Activated CD4-positive, alpha-beta T cell treated with anti-CD3 and anti-CD28 coated beads for 4 hours (primary cell): ENCODE measurements around the gene ASGR1.
"Not testable (repeated sequence)": the region's sequence is repeated elsewhere in the genome, so short reads cannot be mapped to it uniquely, and the experiment has no call there.

Source experiments
- DNase-seq, 2 donors: peaks; one replicate each; pipeline ENCODE4 v3.0.0-alpha.2; 2020

Gene ASGR1

DNA sequence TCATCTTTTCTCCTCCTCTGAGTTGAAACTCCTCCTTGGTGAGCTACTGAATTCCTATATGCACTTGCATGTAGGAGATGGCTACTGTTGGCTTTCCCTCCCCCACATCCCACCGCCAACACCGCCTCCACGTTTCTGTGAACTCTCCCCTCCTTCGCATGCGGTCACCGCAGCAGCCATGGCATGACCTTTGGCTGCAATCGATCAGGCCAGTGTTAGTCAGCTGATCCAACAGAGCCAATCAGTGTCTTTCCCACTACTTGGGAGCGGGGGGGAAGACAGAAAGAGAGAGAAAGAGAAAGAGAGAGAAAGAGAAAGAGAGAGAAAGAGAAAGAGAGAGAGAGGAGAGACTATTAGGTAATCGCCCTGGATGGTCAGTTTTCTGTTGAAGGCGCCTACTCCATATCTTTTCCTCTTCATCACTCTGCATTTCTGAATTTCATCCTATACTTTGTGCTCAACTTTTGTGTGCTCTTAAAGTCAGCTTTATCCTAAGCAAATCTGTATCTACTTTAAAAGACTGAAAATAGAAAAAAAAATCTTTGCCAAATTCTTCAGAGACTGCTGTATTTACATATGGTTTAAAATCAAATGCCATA lies 22.7 kb downstream of the ASGR1 start:
- DNase-seq = no peak

GRCh38 chr17:7147772-7148171 lies 31.4 kb downstream of the ASGR1 start:
- DNase-seq = no peak

DNA sequence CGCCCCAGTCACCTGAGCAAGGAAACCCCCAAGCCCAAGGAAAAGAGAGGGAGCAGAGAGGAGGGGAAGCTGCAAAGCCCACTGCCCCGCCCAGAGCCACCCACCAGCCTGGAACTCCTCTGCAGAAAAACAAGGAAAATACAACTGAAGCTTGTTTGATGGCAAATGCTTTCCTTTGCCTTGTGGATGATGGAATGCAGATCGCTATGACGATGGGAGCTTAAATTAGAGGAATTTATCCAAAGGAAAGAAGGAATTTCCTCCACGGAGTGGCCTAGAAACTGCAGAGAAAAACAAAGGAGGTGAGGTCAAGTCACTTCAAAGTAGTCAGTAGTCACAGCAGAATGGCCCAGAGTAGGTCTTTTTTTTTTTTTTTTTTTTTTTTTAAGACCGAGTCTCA lies 33.1 kb downstream of the ASGR1 start:
- DNase-seq = no peak

DNA sequence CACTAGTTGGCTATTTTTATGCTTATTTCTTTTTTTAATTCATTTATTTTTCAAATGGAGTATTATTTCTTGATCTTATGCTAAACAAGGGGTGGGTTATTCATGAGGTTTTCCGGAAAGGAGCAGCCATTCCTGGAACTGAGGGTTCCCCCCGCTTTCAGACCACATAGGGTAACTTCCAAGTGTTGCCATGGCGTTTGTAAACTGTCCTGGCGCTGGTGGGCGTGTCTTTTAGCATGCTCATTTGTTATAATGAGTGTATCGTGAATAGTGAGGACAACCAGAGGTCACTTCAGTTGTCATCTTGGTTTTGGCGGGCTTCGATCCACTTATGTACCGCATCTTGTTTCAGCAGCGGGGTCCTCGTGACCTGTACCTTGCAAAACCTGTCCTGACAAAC lies 35.0 kb downstream of the ASGR1 start:
- DNase-seq = no peak

- DNase-seq = no peak
These were observed 37.3 kb downstream of the ASGR1 start for GRCh38 chr17:7141824-7142223.

DNA sequence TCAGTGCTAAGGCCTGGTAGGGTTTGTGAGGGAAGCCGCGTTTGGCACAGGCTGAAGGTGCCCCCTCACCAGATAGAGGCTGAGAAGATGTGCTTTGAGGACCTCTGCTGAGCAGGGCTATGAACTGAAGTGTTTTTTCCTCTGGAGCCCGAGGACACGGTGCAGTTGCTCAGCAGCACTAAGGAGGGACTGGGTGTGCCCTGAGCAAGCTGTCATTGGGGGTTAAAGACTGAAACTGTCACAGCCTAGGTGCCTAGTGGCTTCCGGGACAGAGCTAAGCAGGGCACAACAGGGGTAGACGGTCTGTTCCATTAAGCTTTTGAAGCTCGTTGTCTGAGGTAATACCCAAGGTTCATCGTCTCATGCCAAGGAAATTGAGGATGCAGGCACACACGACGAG lies 39.8 kb downstream of the ASGR1 start:
- no peak for DNase-seq

DNA sequence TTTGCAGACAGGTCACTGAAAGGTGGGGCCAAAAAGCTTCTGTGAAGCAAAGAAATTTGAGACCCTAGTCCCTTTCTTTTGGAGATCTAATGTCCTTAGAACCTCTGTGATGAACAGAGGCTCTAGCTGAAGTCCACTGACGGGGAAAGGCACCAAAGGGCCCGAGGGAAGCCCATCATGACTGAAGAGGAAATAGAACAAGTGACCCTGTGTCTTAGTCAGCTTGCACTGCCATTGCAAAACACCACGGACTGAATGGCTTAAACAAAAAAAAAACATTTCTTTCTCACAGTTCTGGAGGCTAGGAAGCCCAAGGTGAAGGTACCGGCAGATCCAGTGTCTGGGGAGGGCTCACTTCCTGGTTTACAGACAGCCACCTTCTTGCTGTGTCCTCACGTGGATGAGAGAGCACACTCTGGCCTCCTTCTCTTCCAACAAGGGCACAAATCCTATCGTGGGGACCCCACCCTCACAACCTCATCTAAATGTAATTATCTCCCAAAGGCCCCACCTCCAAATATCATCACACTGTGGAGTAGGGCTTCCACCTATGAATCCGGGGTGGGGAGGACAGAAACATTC lies 40.3 kb downstream of the ASGR1 start:
- no peak for DNase-seq

- no peak for DNase-seq
These were observed 41.8 kb downstream of the ASGR1 start for GRCh38 chr17:7137171-7137943.

- peak; percentile 73 to 83 for DNase-seq
These were observed 42.8 kb downstream of the ASGR1 start for GRCh38 chr17:7136266-7136877.

DNA sequence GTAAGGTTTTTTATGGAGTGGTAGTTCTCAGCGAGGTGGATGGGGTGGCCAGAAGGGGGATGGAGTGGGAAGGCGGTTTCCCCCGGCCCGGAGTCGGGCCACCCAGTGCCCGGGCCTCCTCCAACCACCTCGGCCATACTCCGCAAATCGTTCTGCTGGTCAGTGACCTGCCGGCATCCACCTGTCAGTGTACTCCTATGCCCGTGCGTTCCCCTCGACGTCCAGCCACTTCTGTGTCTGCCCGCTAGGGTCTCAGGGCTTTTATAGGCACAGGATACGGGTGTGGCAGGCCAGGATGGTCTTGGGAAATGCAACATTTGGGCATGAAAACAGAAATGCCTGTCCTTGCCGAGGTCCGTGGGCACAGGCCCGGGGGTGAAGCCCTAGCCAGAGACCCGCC lies 45.3 kb downstream of the ASGR1 start:
- DNase-seq = no peak

DNA sequence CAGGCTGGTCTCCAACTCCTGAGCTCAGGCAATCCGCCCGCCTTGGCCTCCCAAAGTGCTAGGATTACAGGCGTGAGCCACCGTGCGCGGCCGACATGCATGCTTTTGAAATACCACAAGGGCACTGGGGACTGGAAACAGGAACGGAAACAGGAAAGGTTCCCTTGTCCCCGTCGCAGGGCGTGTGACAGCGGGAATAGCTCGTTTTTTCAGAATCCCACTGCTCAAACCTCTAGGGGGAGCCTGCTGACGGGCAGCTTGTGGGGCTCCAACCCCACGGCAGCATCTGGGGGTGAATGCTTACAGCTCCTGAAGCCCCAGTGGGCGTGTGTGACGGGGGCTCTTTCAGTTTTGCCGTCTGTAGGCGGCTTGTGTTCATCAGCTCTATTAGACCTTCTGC lies 45.7 kb downstream of the ASGR1 start:
- peak; percentile 53 to 54 for DNase-seq

DNA sequence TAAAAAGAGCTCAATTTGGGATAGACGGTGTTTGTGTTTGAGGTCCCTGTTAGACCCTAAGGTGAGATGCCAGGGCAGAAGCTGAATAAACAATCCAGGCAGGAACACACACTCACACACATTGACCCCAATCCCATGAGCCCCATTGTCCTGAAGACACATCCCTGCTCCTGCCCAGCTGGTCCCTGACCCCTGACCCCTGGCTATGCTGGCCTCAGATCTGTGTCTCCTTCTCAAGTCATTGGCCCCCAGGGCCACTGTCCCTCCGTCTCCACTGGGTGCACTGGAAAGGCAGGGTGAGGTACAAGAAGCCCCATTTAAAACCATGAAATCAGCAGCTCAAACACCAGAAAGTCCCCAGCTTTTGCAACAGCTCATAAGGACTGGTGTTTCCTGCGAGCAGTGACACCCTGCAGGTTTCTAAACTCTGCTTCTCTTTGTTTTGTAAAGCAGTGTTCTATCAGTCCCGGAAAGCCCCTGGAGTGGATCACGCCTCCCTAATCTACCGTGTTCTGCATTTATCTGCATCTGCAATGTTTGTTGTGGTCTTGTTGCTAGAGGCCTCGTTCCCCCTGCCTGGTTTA lies 46.6 kb downstream of the ASGR1 start:
- peak; percentile 44 to 57 for DNase-seq

DNA sequence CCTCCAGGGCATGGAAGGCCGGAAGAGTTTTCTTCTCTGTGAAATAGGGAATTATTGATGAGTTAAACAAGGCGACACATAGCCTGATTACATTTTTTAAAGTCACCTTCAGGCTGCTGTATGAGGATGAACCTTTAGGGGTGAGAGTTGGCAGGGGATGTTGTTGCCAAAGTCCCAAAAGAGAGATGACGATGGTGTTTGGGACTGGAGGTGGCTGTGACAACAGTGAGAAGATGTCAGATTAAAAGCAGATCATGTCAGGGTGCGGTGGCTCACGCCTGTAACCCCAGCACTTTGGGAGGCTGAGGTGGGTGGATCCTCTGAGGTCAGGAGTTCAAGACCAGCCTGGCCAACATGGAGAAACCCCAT lies 47.8 kb downstream of the ASGR1 start:
- DNase-seq = no peak

DNA sequence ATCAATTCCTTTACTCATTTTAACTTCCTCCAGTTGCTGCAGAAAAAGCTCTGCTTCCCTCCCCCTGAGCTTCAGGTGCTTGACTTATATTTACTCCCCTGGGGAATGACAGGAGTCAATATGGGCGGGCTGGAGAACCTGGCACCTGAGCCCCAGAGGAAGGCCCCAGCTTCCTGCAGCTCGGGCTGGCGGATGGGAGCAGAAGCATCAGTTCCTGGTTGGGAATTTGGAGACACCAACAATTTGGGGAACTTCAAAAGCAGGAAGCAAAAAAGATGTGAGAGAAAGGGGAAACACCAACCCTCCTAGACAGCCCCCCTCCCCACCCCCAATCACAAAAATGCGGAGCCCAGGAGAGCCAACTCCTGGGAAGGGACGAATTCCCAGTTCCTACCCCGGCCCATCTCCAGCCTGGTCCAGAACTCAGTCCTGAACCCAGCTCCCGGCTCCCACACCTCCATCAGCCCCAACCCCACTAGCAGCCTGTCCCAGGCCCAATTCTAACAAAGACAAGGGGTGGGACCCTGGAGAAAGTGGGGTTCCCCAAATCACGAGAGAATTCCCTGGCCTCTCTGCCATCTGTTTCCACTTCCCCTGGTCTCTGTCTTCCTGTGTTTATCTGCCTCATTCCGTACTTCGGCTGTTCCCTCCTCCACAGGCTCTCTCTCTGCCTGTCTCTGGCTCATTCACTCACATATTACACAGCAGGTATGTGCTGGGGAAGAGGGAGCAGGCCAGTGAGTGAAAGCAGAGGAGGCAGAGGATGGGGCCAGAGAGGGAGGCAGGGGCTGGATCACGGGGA lies 48.3 kb downstream of the ASGR1 start:
- DNase-seq = no peak

DNA sequence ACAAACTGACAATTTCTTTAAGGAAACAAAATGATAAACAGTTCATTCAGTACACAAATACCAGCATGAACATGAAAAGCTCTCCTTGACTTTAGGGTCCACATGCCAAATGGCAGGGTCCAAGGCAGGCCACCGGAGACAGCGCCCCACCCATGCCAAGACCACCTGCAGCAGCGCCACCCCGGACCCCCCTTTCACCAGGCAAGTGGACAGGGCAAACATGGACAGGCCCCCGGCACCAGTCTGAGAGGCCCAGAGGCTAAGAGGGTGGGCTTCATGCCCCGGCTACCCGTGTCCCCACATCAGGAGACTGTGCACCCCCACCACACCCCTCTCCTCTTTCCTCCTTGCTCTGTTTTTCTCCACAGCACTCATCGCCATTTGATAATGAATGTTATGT lies 49.9 kb downstream of the ASGR1 start:
- DNase-seq = no peak

DNA sequence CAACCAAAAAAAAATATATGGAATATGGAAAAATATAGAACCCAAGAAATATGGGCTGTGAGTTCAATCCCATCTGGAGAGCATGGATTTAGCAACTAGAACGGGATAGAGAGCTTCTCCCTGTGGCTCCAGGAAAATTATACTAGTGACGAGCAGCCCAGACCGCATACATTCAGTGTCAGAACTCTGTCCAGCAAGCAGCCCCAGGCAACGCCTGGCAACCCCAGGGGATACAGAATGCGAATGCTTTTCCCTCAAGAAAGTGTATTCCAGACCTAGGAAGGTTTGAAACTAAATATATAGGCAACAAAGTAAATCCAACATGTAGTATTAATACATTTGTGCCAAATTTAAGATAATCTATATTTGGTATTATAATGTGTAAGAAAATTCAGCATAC lies 51.0 kb downstream of the ASGR1 start:
- DNase-seq = no peak

DNA sequence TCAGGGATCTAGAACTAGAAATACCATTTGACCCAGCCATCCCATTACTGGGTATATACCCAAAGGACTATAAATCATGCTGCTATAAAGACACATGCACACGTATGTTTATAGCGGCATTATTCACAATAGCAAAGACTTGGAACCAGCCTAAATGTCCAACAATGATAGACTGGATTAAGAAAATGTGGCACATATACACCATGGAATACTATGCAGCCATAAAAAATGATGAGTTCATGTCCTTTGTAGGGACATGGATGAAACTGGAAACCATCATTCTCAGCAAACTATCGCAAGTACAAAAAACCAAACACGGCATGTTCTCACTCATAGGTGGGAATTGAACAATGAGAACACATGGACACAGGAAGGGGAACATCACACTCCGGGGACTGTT lies 51.7 kb downstream of the ASGR1 start:
- not testable (repeated sequence) for DNase-seq

DNA sequence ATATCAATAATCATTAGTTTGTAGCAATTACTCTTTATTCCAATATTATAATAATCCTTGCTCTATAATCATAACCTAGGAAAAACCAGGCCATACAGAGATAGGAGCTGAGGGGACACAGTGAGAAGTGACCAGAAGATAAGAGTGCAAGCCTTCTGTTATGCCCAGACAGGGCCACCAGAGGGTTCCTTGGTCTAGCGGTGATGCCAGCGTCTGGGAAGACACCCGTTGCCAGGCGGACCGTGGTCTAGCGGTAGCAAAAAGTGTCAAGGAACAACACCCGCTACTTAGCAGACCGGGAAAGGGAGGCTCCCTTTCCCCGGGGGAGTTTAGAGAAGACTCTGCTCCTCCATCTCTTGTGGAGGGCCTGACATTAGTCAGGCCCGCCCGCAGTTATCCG lies 52.8 kb downstream of the ASGR1 start:
- not testable (repeated sequence) for DNase-seq

DNA sequence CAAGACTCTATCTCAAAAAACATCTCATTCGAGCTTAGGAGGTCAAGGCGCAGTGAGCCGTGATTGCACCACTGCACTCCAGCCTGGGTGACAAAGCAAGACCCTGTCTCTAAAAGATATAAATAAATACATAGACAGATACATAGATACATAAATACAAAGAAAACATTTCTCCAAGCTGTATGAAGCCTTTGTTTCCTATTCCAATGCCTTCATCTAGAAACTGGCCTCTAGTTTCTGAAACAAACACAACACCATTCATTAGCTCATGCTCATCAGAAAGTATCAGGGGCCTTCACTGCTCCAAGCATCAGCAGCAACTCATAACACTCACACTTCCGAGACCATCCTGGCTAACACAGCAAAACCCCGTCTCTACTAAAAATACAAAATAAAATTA lies 54.2 kb downstream of the ASGR1 start:
- no peak for DNase-seq

DNA sequence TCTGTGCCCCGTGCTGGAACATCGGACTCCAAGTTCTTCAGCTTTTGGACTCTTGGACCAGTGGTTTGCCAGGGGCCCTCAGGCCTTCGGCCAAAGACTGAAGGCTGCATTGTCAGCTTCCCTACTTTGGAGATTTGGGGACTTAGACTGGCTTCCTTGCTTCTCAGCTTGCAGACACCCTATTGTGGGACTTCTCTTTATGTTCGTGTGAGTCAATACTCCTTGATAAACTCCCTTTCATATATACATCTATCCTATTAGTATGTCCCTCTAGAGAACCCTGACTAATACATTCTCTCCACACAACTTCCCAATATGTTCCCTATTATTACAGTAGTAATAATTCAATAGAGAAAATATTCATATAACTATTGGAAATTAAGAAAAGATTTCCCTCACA lies 55.3 kb downstream of the ASGR1 start:
- no peak for DNase-seq
